Neural progenitor cell (in vitro differentiated cells): ENCODE data around the gene GPATCH4. TPM values are rescaled to one million over a fixed set of nuclear protein-coding genes. Genes with fewer than 3 reads are reported as not detected.

ENCODE experiments used
- DNase-seq: peaks from one replicate; pipeline ENCODE4 v3.0.0-alpha.2; 2016; ENCODE audit warnings: low spot score
- H2AFZ ChIP-seq: fragments of 200-600 bp; sonication (generic); replicated peaks from 2 replicates; pipeline ENCODE4 v1.6.1; 2016; ENCODE audit warnings: antibody characterized with exemption
- H3F3A ChIP-seq: fragments of 200-600 bp; sonication (generic); 2 replicates; pipeline ENCODE4 v1.6.1; 2016; ENCODE audit warnings: antibody characterized with exemption, low read depth
- H3K27ac ChIP-seq: fragments of 200-600 bp; sonication (generic); 2 replicates; pipeline ENCODE4 v1.5.1; 2016; ENCODE audit warnings: mild to moderate bottlenecking
- H3K27me3 ChIP-seq: fragments of 200-600 bp; sonication (generic); 2 replicates; pipeline ENCODE4 v1.6.1; 2016; ENCODE audit warnings: mild to moderate bottlenecking, moderate library complexity
- H3K36me3 ChIP-seq: fragments of 200-600 bp; sonication (generic); 2 replicates; pipeline ENCODE4 v1.5.1; 2016
- H3K4me1 ChIP-seq: fragments of 200-600 bp; sonication (generic); 2 replicates; pipeline ENCODE4 v1.6.1; 2016; ENCODE audit warnings: mixed run types
- H3K4me2 ChIP-seq: fragments of 200-600 bp; sonication (generic); 2 replicates; pipeline ENCODE4 v1.6.1; 2016
- H3K4me3 ChIP-seq: fragments of 200-600 bp; sonication (generic); 2 replicates; pipeline ENCODE4 v1.5.1; 2016
- H3K79me2 ChIP-seq: fragments of 200-600 bp; sonication (generic); 2 replicates; pipeline ENCODE4 v1.6.1; 2016; ENCODE audit warnings: low read depth
- H3K9ac ChIP-seq: fragments of 200-600 bp; sonication (generic); 2 replicates; pipeline ENCODE4 v1.6.1; 2016
- H3K9me3 ChIP-seq: fragments of 200-600 bp; sonication (generic); 2 replicates; pipeline ENCODE4 v1.5.1; 2016; ENCODE audit warnings: low read depth
- H4K20me1 ChIP-seq: fragments of 200-600 bp; sonication (generic); 2 replicates; pipeline ENCODE4 v1.6.1; 2016; ENCODE audit warnings: low read depth
- H3K27ac Mint-ChIP-seq: 3 replicates; pipeline ENCODE4 v1.8.0; 2021; ENCODE audit warnings: mixed read lengths
- H3K27me3 Mint-ChIP-seq: 2 replicates; pipeline ENCODE4 v1.8.0; 2022; ENCODE audit warnings: low read depth, mild to moderate bottlenecking, inconsistent platforms, moderate library complexity, mixed read lengths; ENCODE audit not compliant: insufficient read depth
- H3K36me3 Mint-ChIP-seq: 3 replicates; pipeline ENCODE4 v1.8.0; 2021; ENCODE audit warnings: mixed read lengths
- H3K4me1 Mint-ChIP-seq: 3 replicates; pipeline ENCODE4 v1.8.0; 2021; ENCODE audit warnings: mixed read lengths
- H3K4me3 Mint-ChIP-seq: 3 replicates; pipeline ENCODE4 v1.8.0; 2021; ENCODE audit warnings: mild to moderate bottlenecking, moderate library complexity, mixed read lengths
- H3K9me3 Mint-ChIP-seq: 3 replicates; pipeline ENCODE4 v1.8.0; 2020; ENCODE audit warnings: mixed read lengths
- CTCF ChIP-seq: fragments of 200-600 bp; sonication (generic); IDR thresholded peaks from 2 replicates; pipeline ENCODE4 v1.5.1; 2017; ENCODE audit warnings: antibody characterized with exemption, mild to moderate bottlenecking
- EZH2 ChIP-seq: fragments of 200-600 bp; sonication (generic); IDR thresholded peaks from 2 replicates; pipeline ENCODE4 v1.6.1; 2017; ENCODE audit warnings: antibody characterized with exemption, mild to moderate bottlenecking, moderate library complexity
- EZH2phosphoT487 ChIP-seq: fragments of 200-600 bp; sonication (generic); IDR thresholded peaks from 2 replicates; pipeline ENCODE4 v1.6.1; 2017; ENCODE audit warnings: antibody characterized with exemption
- total RNA-seq: library from RNA; depleted of rRNA; stranded (reverse); fragments of >200 nt; gene quantifications from 2 replicates; pipeline ENCODE4 v1.2.3, GENCODE V29; 2015; ENCODE audit warnings: low replicate concordance

GPATCH4 gene
- total RNA-seq, 1 donor from 2014 or later, result 17.2 TPM

DNA sequence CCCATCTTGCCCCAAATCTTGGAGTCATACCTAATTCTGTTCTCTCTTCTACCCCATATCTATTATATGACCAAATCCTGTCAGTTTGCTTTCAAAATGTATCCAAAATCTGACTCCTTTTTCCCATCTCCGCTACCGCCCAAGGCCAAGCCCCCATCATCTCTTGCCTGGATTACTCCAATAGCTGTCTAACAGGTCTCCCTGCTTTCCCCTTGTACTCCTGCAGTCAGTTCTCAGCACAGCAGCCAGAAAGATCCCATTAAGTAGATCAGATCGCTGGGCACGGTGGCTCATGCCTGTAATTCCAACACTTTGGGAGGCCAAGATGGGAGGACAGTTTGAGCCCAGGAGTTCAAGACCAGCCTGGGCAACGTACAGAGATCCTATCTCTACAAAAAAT lies 48.8 kb downstream of the GPATCH4 start:
- H3K36me3 ChIP-seq, result no peaks in the 10 kb centered on the region
- Mint-ChIP-seq H3K4me3 (no peak overlapping the region), H3K27ac (no peak overlapping the region), H3K36me3 (peaks cover 17% of the 10 kb centered on the region), H3K9me3 (no peaks in the 10 kb centered on the region), H3K27me3 (peaks cover 12% of the 10 kb centered on the region), H3K4me1 (no peaks in the 10 kb centered on the region)
- DNase-seq, result no peak
- H3K4me3 ChIP-seq, result no peak overlapping the region
- H3K9me3 ChIP-seq, result no peaks in the 10 kb centered on the region
- no peak for TF ChIP-seq EZH2
- no peak for TF ChIP-seq CTCF
- no peak for TF ChIP-seq EZH2phosphoT487
- no peak overlapping the region for H3K4me2 ChIP-seq
- H2AFZ ChIP-seq, result no peak overlapping the region
- H3K27ac ChIP-seq, result no peak overlapping the region
- no peaks in the 10 kb centered on the region for H3K79me2 ChIP-seq
- H3K27me3 ChIP-seq, result no peaks in the 10 kb centered on the region
- no peaks in the 10 kb centered on the region for H3K4me1 ChIP-seq
- no peaks in the 10 kb centered on the region for H4K20me1 ChIP-seq
- H3F3A ChIP-seq, result no peaks in the 10 kb centered on the region
- no peak overlapping the region for H3K9ac ChIP-seq

- no peak overlapping the region for H3K4me2 ChIP-seq
- H3K4me1 Mint-ChIP-seq, result no peaks in the 10 kb centered on the region
- H3K4me3 Mint-ChIP-seq, result no peak overlapping the region
- no peak overlapping the region for H3K9ac ChIP-seq
- DNase-seq, result no peak
- no peaks in the 10 kb centered on the region for H3K27me3 ChIP-seq
- H3K4me3 ChIP-seq, result no peak overlapping the region
- H3K9me3 ChIP-seq, result no peaks in the 10 kb centered on the region
- peaks cover 23% of the 10 kb centered on the region for H3K36me3 Mint-ChIP-seq
- H3K4me1 ChIP-seq, result no peaks in the 10 kb centered on the region
- H3F3A ChIP-seq, result no peaks in the 10 kb centered on the region
- H3K27me3 Mint-ChIP-seq, result peaks cover 12% of the 10 kb centered on the region
- H3K27ac ChIP-seq, result no peak overlapping the region
- no peaks in the 10 kb centered on the region for H4K20me1 ChIP-seq
- TF ChIP-seq EZH2phosphoT487, result no peak
- TF ChIP-seq EZH2, result no peak
- no peak for TF ChIP-seq CTCF
- no peaks in the 10 kb centered on the region for H3K9me3 Mint-ChIP-seq
- no peaks in the 10 kb centered on the region for H3K79me2 ChIP-seq
- H2AFZ ChIP-seq, result no peak overlapping the region
- no peak overlapping the region for H3K27ac Mint-ChIP-seq
- no peaks in the 10 kb centered on the region for H3K36me3 ChIP-seq
Observed at GRCh38 chr1:156551869-156552268, 49.4 kb downstream of the GPATCH4 start.

- H3K4me1 ChIP-seq, result no peaks in the 10 kb centered on the region
- no peaks in the 10 kb centered on the region for H3K79me2 ChIP-seq
- no peaks in the 10 kb centered on the region for H3K27me3 ChIP-seq
- no peak overlapping the region for H3K9ac ChIP-seq
- no peak overlapping the region for H3K27ac ChIP-seq
- H3F3A ChIP-seq, result no peaks in the 10 kb centered on the region
- H3K4me2 ChIP-seq, result no peak overlapping the region
- no peak overlapping the region for H3K4me3 ChIP-seq
- no peaks in the 10 kb centered on the region for H3K9me3 ChIP-seq
- no peaks in the 10 kb centered on the region for H3K36me3 ChIP-seq
- H3K9me3 Mint-ChIP-seq, result no peaks in the 10 kb centered on the region
- no peak overlapping the region for H3K27ac Mint-ChIP-seq
- TF ChIP-seq EZH2 (no peak), CTCF (no peak), EZH2phosphoT487 (no peak)
- peaks cover 9% of the 10 kb centered on the region for H3K27me3 Mint-ChIP-seq
- peaks cover 26% of the 10 kb centered on the region for H3K36me3 Mint-ChIP-seq
- DNase-seq, result no peak
- no peak overlapping the region for H3K4me3 Mint-ChIP-seq
- H4K20me1 ChIP-seq, result no peaks in the 10 kb centered on the region
- no peaks in the 10 kb centered on the region for H3K4me1 Mint-ChIP-seq
- no peak overlapping the region for H2AFZ ChIP-seq
Observed at GRCh38 chr1:156551066-156551643, 50.1 kb downstream of the GPATCH4 start.
